Measurements from ENCODE around the gene SLAMF1. TPM values are rescaled to one million over a fixed set of nuclear protein-coding genes. Genes with fewer than 3 reads are reported as not detected.

SLAMF1 gene
- total RNA-seq, 1 donor: not detected

DNA sequence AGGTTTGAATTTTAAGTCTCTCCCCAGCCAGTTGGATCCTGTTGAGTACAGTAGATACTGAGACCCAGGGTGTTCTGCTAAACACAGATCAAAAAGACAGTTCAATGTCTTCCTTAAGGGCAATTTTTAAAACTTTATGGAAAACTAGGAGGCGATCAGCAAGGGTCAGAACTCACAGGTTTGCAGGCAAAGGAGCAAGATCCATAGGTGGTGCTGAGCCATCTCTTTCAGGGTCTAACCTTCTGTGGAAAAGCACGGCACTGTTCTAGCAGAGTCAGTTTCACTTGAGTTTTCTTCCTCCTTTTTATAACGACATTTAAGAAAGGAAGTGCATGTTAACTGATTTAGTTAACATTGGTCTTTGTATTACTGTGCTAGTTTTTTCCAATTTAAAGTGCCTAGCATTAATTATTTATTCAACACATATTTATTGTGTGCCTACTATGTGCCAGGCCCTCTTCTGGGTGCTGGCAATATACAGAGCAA is 67.6 kb downstream of the SLAMF1 start, which contains the start of gene CD84:
Gene CD84 (minus strand): TSS at position 281 of the 486 bp plus-strand sequence. CDS start 59 bp downstream, at position 222.
- no peak within 1 kb of the TSS for H3K4me3 ChIP-seq (ENCODE audit: insufficient read depth, low read length)
- H4K20me1 ChIP-seq (ENCODE audit: insufficient read depth, low read length): no peaks in the 10 kb centered on the region
- no peak for DNase-seq (ENCODE audit: insufficient read length, low spot score, missing footprints)
- no peaks in the 10 kb centered on the region for H3K27me3 ChIP-seq (ENCODE audit: insufficient read depth, low read length)
- H2AFZ ChIP-seq (ENCODE audit: low read length): no peak within 1 kb of the TSS
- no peak within 1 kb of the TSS for H3K27ac ChIP-seq (ENCODE audit: low read depth, low read length)
- no peaks in the 10 kb centered on the region for H3K9me3 ChIP-seq (ENCODE audit: low read depth, low read length)
- no peaks in the 10 kb centered on the region for H3K79me2 ChIP-seq (ENCODE audit: insufficient read depth, low read length)
- no peaks in the 10 kb centered on the region for H3K4me1 ChIP-seq (ENCODE audit: insufficient read depth, low read length)
- TF ChIP-seq, protein P1, sequence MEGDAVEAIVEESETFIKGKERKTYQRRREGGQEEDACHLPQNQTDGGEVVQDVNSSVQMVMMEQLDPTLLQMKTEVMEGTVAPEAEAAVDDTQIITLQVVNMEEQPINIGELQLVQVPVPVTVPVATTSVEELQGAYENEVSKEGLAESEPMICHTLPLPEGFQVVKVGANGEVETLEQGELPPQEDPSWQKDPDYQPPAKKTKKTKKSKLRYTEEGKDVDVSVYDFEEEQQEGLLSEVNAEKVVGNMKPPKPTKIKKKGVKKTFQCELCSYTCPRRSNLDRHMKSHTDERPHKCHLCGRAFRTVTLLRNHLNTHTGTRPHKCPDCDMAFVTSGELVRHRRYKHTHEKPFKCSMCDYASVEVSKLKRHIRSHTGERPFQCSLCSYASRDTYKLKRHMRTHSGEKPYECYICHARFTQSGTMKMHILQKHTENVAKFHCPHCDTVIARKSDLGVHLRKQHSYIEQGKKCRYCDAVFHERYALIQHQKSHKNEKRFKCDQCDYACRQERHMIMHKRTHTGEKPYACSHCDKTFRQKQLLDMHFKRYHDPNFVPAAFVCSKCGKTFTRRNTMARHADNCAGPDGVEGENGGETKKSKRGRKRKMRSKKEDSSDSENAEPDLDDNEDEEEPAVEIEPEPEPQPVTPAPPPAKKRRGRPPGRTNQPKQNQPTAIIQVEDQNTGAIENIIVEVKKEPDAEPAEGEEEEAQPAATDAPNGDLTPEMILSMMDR (IDR thresholded peaks at IDR 0.05; ENCODE audit: extremely low read depth, low read depth, low read length): no peak
- no peak within 1 kb of the TSS for H3K4me2 ChIP-seq (ENCODE audit: insufficient read depth, low read length)
- no peaks in the 10 kb centered on the region for H3K36me3 ChIP-seq (ENCODE audit: insufficient read depth, low read length)

DNA sequence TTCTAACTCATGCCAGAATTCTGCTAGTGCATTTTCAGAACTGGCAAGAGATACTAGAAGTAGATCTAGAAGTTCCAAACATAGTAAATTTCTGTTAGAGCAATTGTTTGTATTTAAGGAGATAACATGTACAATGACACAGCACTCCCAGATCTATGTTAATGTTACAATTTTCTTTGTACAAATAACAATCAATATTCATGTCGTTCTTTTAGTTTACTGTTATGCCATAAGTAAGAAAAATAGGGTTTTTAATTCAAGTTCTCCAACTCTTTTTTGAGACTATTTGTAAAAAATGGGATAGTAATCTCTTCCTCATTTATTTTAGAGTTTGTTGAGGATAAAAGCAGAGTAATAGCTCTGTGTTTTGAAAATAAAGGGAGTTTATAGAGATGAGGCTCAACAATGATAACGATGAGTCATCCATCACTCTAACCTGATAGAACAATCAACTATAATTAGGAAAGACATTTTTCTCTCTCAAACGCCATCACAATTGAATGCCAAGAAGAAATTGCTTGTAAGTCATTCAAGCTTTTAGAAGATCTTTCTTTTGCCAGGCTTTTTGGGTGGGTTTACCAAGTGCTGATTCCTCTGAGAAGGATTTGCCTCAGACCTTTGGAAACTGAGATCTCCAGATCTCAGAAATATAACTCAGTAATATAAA is 68.2 kb downstream of the SLAMF1 start:
- Histone ChIP-seq H3K79me2 (ENCODE audit: insufficient read depth, low read length) (no peaks in the 10 kb centered on the region), H3K4me2 (ENCODE audit: insufficient read depth, low read length) (no peak overlapping the region), H3K36me3 (ENCODE audit: insufficient read depth, low read length) (no peaks in the 10 kb centered on the region), H3K27ac (ENCODE audit: low read depth, low read length) (no peak overlapping the region), H3K9me3 (ENCODE audit: low read depth, low read length) (no peaks in the 10 kb centered on the region), H4K20me1 (ENCODE audit: insufficient read depth, low read length) (no peaks in the 10 kb centered on the region), H3K4me3 (ENCODE audit: insufficient read depth, low read length) (no peak overlapping the region), H2AFZ (ENCODE audit: low read length) (no peak overlapping the region), H3K4me1 (ENCODE audit: insufficient read depth, low read length) (no peaks in the 10 kb centered on the region), H3K27me3 (ENCODE audit: insufficient read depth, low read length) (no peaks in the 10 kb centered on the region)
- TF ChIP-seq, protein P1 (IDR thresholded peaks at IDR 0.05; ENCODE audit: extremely low read depth, low read depth, low read length): no peak
- DNase-seq (ENCODE audit: insufficient read length, low spot score, missing footprints): no peak

- Histone ChIP-seq H3K79me2 (ENCODE audit: insufficient read depth, low read length) (no peaks in the 10 kb centered on the region), H3K27me3 (ENCODE audit: insufficient read depth, low read length) (no peaks in the 10 kb centered on the region), H3K4me3 (ENCODE audit: insufficient read depth, low read length) (no peak overlapping the region), H3K27ac (ENCODE audit: low read depth, low read length) (no peak overlapping the region), H3K36me3 (ENCODE audit: insufficient read depth, low read length) (no peaks in the 10 kb centered on the region), H3K9me3 (ENCODE audit: low read depth, low read length) (no peaks in the 10 kb centered on the region), H3K4me2 (ENCODE audit: insufficient read depth, low read length) (no peak overlapping the region), H4K20me1 (ENCODE audit: insufficient read depth, low read length) (no peaks in the 10 kb centered on the region), H2AFZ (ENCODE audit: low read length) (no peak overlapping the region), H3K4me1 (ENCODE audit: insufficient read depth, low read length) (no peaks in the 10 kb centered on the region)
- TF ChIP-seq, protein P1 (IDR thresholded peaks at IDR 0.05; ENCODE audit: extremely low read depth, low read depth, low read length): no peak
- DNase-seq (ENCODE audit: insufficient read length, low spot score, missing footprints): no peak
Observed at GRCh38 chr1:160578175-160578524, 68.7 kb downstream of the SLAMF1 start.

- H3K4me1 ChIP-seq (ENCODE audit: insufficient read depth, low read length): no peaks in the 10 kb centered on the region
Observed at GRCh38 chr1:160577671-160578070, 69.2 kb downstream of the SLAMF1 start.

More at GRCh38 chr1:160577671-160578070, 69.2 kb downstream of the SLAMF1 start:
- no peaks in the 10 kb centered on the region for H3K9me3 ChIP-seq (ENCODE audit: low read depth, low read length)
- no peak overlapping the region for H3K27ac ChIP-seq (ENCODE audit: low read depth, low read length)
- H3K4me2 ChIP-seq (ENCODE audit: insufficient read depth, low read length): no peak overlapping the region
- no peak overlapping the region for H2AFZ ChIP-seq (ENCODE audit: low read length)
- H3K27me3 ChIP-seq (ENCODE audit: insufficient read depth, low read length): no peaks in the 10 kb centered on the region
- no peaks in the 10 kb centered on the region for H3K79me2 ChIP-seq (ENCODE audit: insufficient read depth, low read length)
- no peak overlapping the region for H3K4me3 ChIP-seq (ENCODE audit: insufficient read depth, low read length)
- TF ChIP-seq, protein P1 (IDR thresholded peaks at IDR 0.05; ENCODE audit: extremely low read depth, low read depth, low read length): no peak
- DNase-seq (ENCODE audit: insufficient read length, low spot score, missing footprints): no peak
- H4K20me1 ChIP-seq (ENCODE audit: insufficient read depth, low read length): no peaks in the 10 kb centered on the region
- H3K36me3 ChIP-seq (ENCODE audit: insufficient read depth, low read length): no peaks in the 10 kb centered on the region

All from osteoblast (primary cell).